ENCODE data around the gene USB1. TPM values are rescaled to one million over a fixed set of nuclear protein-coding genes. Genes with fewer than 3 reads are reported as not detected.

The USB1 gene
- total RNA-seq, 3 donors from 2014 or later: 45.1 to 50.2 (median 47.4) TPM

DNA sequence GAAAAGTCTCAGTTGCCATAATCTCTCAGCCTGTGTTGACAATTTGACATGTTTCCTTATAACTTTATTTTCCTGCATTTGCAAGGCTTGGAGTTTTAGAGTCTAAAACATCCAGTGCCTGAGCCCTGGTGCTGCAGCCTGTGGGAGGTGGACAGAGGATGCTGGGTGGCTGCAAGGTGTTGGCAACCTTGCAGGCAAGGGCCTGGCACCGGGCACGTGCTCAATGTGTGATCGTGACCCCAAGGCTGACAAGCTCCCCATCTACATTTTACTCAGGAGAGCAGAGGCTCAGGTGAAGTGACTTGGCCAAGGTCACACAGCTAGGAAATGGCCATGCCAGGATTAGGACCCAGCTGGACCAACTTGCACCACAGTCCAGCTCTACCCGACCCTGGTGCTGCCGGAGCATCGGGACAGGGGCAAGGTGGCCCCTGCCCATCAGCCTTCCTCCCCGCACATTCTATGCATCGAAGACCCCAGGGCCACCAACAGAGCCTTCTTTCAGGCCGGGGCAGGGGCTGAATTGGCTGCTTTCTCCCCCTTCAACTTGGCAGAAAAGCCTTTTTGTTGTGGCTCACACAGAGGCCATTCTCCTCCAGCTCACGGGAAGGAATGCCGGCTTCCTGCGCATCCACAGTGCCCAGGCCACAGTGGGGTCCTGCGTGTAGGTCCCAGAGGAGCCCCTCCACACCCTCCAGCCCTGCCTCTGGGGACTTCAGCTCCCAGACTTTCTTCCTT lies 47.5 kb downstream of the USB1 start:
- Histone ChIP-seq H3K4me3 (no peak overlapping the region), H3K4me1 (ENCODE audit: low read depth) (peaks cover 5% of the 10 kb centered on the region), H3K9me3 (no peaks in the 10 kb centered on the region), H3K36me3 (ENCODE audit: low read depth) (no peaks in the 10 kb centered on the region)
- no peak for ATAC-seq
- intact Hi-C loops (cut with DNase I, micrococcal nuclease): no loop called here
- no peak for DNase-seq
- TF ChIP-seq, protein P1, sequence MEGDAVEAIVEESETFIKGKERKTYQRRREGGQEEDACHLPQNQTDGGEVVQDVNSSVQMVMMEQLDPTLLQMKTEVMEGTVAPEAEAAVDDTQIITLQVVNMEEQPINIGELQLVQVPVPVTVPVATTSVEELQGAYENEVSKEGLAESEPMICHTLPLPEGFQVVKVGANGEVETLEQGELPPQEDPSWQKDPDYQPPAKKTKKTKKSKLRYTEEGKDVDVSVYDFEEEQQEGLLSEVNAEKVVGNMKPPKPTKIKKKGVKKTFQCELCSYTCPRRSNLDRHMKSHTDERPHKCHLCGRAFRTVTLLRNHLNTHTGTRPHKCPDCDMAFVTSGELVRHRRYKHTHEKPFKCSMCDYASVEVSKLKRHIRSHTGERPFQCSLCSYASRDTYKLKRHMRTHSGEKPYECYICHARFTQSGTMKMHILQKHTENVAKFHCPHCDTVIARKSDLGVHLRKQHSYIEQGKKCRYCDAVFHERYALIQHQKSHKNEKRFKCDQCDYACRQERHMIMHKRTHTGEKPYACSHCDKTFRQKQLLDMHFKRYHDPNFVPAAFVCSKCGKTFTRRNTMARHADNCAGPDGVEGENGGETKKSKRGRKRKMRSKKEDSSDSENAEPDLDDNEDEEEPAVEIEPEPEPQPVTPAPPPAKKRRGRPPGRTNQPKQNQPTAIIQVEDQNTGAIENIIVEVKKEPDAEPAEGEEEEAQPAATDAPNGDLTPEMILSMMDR (IDR thresholded peaks at IDR 0.05): no peak

DNA sequence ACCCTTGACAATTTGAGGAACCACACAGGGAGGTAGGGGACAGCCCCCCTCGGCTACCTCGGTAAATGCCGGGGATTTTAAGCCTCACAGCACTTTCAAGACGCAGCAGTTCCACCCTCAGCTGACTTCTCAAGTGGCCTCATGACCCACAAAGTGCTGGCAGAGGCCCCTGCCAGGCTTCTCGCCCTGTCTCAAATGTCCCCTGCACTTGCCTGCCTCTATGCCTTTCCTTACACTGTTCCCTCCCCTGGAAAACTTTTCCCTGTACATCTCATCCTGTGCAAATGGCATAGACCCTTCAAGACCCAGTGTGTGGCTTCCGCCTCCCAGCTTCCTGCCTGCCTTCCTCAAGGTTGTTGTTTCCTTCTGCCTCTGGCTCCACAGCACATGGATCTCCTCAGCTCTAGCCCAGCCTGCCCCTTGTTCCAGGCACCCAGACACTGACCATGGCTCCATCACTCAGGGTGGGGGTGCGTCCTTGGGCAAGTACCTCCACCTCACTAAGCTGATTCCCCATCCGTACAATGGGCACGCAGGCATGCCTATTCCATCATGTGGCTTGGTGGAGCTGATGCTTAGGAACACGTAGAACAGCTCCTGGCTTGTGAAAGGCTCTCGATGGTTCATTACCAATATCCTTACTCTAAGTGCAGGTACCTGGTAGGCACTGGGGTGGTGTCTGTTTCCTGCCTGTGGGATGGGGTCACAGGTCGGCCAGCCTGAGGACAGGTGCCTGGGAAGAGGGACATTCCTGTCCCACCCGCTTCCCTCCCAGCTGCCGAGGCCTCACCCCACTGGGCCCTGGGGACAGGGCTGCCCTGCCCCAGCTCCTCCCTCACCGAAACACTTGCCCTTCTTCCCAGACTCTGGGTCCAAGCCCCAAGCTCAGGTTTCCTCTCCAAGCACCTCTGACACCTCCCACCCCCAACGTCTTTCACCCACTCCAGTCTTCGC lies 48.3 kb downstream of the USB1 start:
- ATAC-seq: no peak
- no peaks in the 10 kb centered on the region for H3K9me3 ChIP-seq
- TF ChIP-seq, protein P1 (IDR thresholded peaks at IDR 0.05): no peak
- H3K36me3 ChIP-seq (ENCODE audit: low read depth): no peaks in the 10 kb centered on the region
- H3K4me1 ChIP-seq (ENCODE audit: low read depth): peaks cover 5% of the 10 kb centered on the region
- intact Hi-C loops (cut with DNase I, micrococcal nuclease): no loop called here
- H3K4me3 ChIP-seq: no peak overlapping the region
- no peak for DNase-seq

DNA sequence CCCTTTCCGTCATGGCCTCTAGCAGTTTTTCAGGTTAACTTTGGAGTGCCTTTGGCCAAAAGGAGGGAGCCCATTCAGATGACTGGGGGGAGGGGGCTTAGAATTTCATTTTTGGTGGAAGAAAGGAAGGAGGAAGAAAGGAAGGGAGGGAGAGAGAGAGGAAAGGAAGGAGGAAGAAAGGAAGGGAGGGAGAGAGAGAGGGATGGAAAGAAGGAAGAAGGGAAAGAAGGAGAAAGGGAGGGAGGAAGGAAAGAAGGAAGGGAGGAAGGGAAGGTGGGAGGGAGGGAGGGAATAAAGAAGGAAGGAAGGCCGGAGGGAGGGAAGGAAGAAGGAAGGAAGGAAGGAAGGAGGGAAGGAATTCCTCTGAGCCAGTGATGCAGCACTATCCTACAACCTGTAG lies 50.1 kb downstream of the USB1 start:
- intact Hi-C loops (cut with DNase I, micrococcal nuclease): no loop called here

DNA sequence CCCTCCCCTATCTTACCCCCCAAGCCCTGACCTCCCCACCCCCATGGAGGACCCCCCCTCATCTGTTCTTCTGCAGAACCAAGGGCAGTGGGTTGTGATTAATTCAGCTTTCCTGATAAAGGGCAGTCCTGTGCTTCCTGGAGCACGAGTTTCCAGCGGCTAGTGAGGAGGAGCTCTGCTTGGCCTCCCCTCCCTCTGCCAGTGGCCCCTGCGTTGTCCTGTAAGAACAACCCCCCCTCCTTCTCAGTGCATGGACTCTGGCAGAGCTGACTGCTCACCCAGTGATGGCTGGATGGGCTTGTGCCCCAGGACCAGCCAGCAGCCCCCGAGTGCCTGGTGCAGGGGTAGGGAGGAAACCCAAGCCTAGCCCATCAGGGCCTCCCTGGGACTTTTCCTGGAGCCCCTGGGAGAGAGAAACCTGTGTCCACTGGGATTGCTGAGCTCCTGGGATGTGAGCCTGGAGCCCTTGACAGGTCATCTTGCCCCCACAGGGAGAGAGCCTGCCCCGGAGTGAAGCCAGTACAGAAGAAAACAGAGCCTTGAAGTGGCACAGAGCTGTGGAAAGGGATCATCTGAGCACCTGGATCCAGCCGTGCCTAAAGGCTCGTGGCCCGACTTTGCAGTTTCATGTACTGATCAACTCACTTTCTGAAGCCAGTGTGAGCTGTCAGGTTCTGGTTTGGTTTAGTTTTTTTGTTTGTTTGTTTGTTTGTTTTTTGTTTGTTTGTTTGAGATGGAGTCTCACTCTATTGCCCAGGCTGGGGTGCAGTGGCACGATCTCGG lies 50.8 kb downstream of the USB1 start:
- Histone ChIP-seq H3K9me3 (no peaks in the 10 kb centered on the region), H3K36me3 (ENCODE audit: low read depth) (no peaks in the 10 kb centered on the region), H3K4me1 (ENCODE audit: low read depth) (peaks cover 2% of the 10 kb centered on the region), H3K4me3 (no peak overlapping the region)
- TF ChIP-seq, protein P1 (IDR thresholded peaks at IDR 0.05): no peak
- DNase-seq (no peak), ATAC-seq (no peak)
- intact Hi-C loops (cut with DNase I, micrococcal nuclease): no loop called here

More for the DNA sequence above, 50.1 kb downstream of the USB1 start:
- Histone ChIP-seq H3K9me3 (no peaks in the 10 kb centered on the region), H3K4me3 (no peak overlapping the region), H3K36me3 (ENCODE audit: low read depth) (no peaks in the 10 kb centered on the region), H3K4me1 (ENCODE audit: low read depth) (peaks cover 5% of the 10 kb centered on the region)
- ATAC-seq (no peak), DNase-seq (no peak)
- TF ChIP-seq, protein P1 (IDR thresholded peaks at IDR 0.05): no peak

DNA sequence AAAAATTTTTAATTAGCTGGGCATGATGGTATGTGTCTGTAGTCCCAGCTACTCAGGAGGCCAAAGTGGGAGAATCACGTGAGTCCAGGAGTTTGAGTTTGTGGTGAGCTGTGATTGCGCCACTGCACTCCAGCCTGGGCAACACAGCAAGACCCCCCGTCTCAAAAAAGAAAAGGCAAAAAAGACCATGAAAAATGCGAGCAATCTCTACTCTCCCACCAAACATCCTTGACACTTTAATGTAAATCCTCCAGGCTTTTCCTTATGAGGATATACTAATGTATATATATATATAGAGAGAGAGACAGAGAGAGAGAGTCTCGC lies 52.4 kb downstream of the USB1 start:
- DNase-seq (no peak), ATAC-seq (no peak)
- H3K36me3 ChIP-seq (ENCODE audit: low read depth): no peaks in the 10 kb centered on the region
- intact Hi-C loops (cut with DNase I, micrococcal nuclease): no loop called here
- no peaks in the 10 kb centered on the region for H3K4me1 ChIP-seq (ENCODE audit: low read depth)
- TF ChIP-seq, protein P1 (IDR thresholded peaks at IDR 0.05): no peak
- no peak overlapping the region for H3K4me3 ChIP-seq
- no peaks in the 10 kb centered on the region for H3K9me3 ChIP-seq

Data from mucosa of descending colon (tissue), 3 donors.